Measurements from ENCODE around the gene CELSR1. TPM values are rescaled to one million over a fixed set of nuclear protein-coding genes. Genes with fewer than 3 reads are reported as not detected.

Gene CELSR1
- total RNA-seq, 1 donor from 2014 or later, result 18.8 TPM

DNA sequence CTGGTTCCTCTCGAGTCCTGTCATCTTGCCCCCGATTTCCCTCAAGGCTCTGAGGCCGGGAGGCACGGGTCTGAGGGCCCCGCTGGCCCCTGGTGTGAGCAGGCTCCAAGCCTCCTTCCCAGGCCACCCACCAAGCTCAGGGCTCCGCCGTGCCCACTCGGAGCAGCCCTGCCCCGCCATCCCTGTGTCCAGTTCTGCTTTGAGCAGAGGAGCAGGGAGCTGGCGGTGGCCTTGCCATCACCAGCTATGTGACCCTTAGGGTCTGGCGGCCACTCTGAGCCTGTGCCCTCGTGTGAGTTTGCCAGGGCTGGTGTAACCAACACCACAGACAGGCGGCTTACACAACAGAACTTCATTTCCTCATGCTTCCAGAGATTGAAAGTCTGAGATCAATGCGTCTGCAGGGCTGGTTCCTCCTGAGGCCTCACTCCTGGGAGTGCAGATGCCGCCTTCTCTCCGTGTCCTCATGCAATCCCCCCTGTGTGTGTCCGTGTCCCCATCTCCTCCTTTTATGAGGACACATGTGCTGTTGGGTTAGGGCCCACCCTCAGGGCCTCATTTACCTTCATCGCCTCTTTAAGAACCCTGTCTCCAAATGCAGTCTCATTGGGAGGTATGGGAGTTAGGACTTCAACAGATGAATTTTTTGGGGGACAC is 36.5 kb upstream of the CELSR1 start:
- Mint-ChIP-seq H3K36me3 (no peaks in the 10 kb centered on the region), H3K4me3 (no peak overlapping the region), H3K9me3 (peaks cover 12% of the 10 kb centered on the region), H3K4me1 (peaks cover 26% of the 10 kb centered on the region), H3K27ac (no peak overlapping the region), H3K27me3 (ENCODE audit: low read depth) (peaks cover 3% of the 10 kb centered on the region)
- DNase-seq (ENCODE audit: low spot score in 2 of 2, unreplicated experiment in 2 of 2), result no peak
- TF ChIP-seq CTCF (IDR thresholded peaks at IDR 0.05; ENCODE audit: unreplicated experiment), result no peak

DNA sequence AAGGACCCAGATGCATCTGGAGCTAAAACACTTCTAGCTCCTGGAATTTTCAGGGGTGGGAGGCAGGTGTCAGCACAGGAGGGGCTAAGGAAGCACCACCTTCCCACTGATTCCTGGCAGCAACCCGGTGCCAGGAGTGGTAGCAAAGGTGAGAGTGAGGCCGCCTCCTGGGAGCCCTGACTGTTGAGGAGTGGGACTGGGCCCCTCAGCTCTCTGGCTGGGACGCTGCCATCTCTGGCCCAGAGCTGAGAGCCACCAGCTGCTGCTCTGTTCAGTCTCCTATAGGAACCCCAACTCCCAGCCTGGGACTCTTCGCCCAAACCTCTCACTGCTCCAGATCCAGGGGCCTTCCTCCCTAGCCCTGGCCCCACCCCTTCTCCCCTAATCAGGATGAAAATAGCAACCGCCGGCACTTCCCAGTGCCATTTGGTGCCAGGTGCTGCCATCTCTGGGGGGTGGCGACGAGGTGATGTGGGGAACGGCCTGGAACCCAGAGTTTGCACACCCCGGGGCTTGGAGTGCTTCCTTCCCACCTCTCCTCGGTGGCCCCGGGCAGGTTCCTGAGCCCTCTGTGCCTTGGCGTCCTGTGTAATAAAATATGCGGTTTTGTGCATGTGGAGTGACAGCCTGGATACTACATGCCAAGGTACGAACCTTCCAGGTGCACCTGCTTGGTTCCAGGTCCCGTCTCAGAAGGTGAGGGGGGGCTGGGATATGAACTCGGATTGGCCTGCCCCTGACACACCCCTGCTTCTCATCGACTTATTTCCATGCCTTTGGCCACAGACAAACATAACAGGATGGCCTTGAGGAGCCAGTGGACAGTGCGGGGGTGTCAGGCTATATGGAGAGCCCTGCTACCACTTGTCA is 35.7 kb upstream of the CELSR1 start:
- H3K27me3 Mint-ChIP-seq (ENCODE audit: low read depth), result peaks cover 3% of the 10 kb centered on the region
- H3K36me3 Mint-ChIP-seq, result no peaks in the 10 kb centered on the region
- no peak for TF ChIP-seq CTCF (IDR thresholded peaks at IDR 0.05; ENCODE audit: unreplicated experiment)
- no peak overlapping the region for H3K4me3 Mint-ChIP-seq
- H3K9me3 Mint-ChIP-seq, result peaks cover 12% of the 10 kb centered on the region
- no peak overlapping the region for H3K27ac Mint-ChIP-seq
- peak in 1 of 2 experiments; percentile 14 for DNase-seq (ENCODE audit: low spot score in 2 of 2, unreplicated experiment in 2 of 2)
- H3K4me1 Mint-ChIP-seq, result peaks cover 18% of the 10 kb centered on the region

DNA sequence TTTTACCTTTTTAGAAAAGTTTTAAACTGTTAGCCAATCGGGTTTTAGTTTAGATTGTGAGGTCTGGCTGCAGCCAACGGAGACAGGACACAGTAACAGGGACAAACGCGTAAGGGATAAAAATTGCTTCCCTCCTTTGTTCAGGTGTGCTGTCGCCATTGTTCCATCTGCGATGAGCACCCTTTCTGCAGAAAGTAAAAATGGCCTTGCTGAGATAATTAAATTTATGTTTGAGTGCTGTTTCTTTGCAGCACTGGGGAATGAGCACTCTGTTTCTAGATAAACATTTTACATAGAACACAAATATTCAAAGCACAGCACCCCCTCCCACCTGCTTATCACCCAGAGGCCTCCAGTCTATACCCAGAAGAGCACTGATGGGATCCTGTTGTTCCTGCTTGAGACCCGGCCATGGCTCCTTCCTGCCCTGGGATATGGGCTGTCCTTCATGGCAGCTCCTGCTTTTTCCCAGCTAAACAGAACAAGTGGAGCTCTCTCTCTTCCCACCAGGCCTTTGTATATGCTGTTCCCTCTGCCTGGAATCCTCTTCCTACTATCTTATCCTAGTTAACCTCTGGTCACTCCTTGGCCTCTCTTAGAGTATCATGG is 34.3 kb upstream of the CELSR1 start:
- Mint-ChIP-seq H3K9me3 (peaks cover 12% of the 10 kb centered on the region), H3K4me1 (peaks cover 13% of the 10 kb centered on the region), H3K36me3 (no peaks in the 10 kb centered on the region), H3K27me3 (ENCODE audit: low read depth) (peaks cover 3% of the 10 kb centered on the region), H3K27ac (no peak overlapping the region), H3K4me3 (no peak overlapping the region)
- DNase-seq (ENCODE audit: low spot score in 2 of 2, unreplicated experiment in 2 of 2), result no peak
- no peak for TF ChIP-seq CTCF (IDR thresholded peaks at IDR 0.05; ENCODE audit: unreplicated experiment)

GRCh38 chr22:46569848-46570695 is 32.7 kb upstream of the CELSR1 start:
- no peak for TF ChIP-seq CTCF (IDR thresholded peaks at IDR 0.05; ENCODE audit: unreplicated experiment)
- H3K36me3 Mint-ChIP-seq, result no peaks in the 10 kb centered on the region
- DNase-seq (ENCODE audit: low spot score in 2 of 2, unreplicated experiment in 2 of 2), result no peak
- H3K4me1 Mint-ChIP-seq, result peaks cover 1% of the 10 kb centered on the region
- H3K4me3 Mint-ChIP-seq, result no peak overlapping the region
- H3K27me3 Mint-ChIP-seq (ENCODE audit: low read depth), result peaks cover under 1% of the 10 kb centered on the region
- no peak overlapping the region for H3K27ac Mint-ChIP-seq
- H3K9me3 Mint-ChIP-seq, result peaks cover 12% of the 10 kb centered on the region
